ENCODE data around the gene HOXC5.
"Not testable (repeated sequence)": the region's sequence is repeated elsewhere in the genome, so short reads cannot be mapped to it uniquely, and the experiment has no call there.

HOXC5 gene

GRCh38 chr12:54038871-54039414 is 6.1 kb downstream of the HOXC5 start:
- Histone ChIP-seq H3K27me3 (ENCODE audit: control insufficient read depth, insufficient read depth, low read length) (peaks cover 39% of the 10 kb centered on the region), H3K36me3 (ENCODE audit: control insufficient read depth, insufficient read depth, low read length) (no peaks in the 10 kb centered on the region), H3K9ac (ENCODE audit: low read length) (no peak overlapping the region), H3K9me3 (ENCODE audit: control insufficient read depth, low read length) (no peaks in the 10 kb centered on the region), H3K4me1 (ENCODE audit: control insufficient read depth, insufficient read depth, low read length) (peaks cover 22% of the 10 kb centered on the region), H3K4me3 (ENCODE audit: low read length) (no peak overlapping the region)

GRCh38 chr12:54039417-54040147 is 6.7 kb downstream of the HOXC5 start:
- Histone ChIP-seq H3K9ac (ENCODE audit: low read length) (no peak overlapping the region), H3K27me3 (ENCODE audit: control insufficient read depth, insufficient read depth, low read length) (peaks cover 35% of the 10 kb centered on the region), H3K4me1 (ENCODE audit: control insufficient read depth, insufficient read depth, low read length) (peaks cover 18% of the 10 kb centered on the region), H3K9me3 (ENCODE audit: control insufficient read depth, low read length) (no peaks in the 10 kb centered on the region), H3K36me3 (ENCODE audit: control insufficient read depth, insufficient read depth, low read length) (no peaks in the 10 kb centered on the region), H3K4me3 (ENCODE audit: low read length) (no peak overlapping the region)

GRCh38 chr12:54040148-54040494 is 7.3 kb downstream of the HOXC5 start:
- Histone ChIP-seq H3K27me3 (ENCODE audit: control insufficient read depth, insufficient read depth, low read length) (peaks cover 36% of the 10 kb centered on the region), H3K4me1 (ENCODE audit: control insufficient read depth, insufficient read depth, low read length) (peaks cover 18% of the 10 kb centered on the region), H3K9ac (ENCODE audit: low read length) (no peak overlapping the region)

GRCh38 chr12:54040648-54041047 is 7.8 kb downstream of the HOXC5 start:
- Histone ChIP-seq H3K4me3 (ENCODE audit: low read length) (no peak overlapping the region), H3K4me1 (ENCODE audit: control insufficient read depth, insufficient read depth, low read length) (peaks cover 18% of the 10 kb centered on the region), H3K27me3 (ENCODE audit: control insufficient read depth, insufficient read depth, low read length) (peaks cover 40% of the 10 kb centered on the region)

More at GRCh38 chr12:54040148-54040494, 7.3 kb downstream of the HOXC5 start:
- H3K36me3 ChIP-seq (ENCODE audit: control insufficient read depth, insufficient read depth, low read length) = no peaks in the 10 kb centered on the region
- H3K9me3 ChIP-seq (ENCODE audit: control insufficient read depth, low read length) = no peaks in the 10 kb centered on the region
- H3K4me3 ChIP-seq (ENCODE audit: low read length) = no peak overlapping the region

GRCh38 chr12:54041097-54041690 is 8.3 kb downstream of the HOXC5 start:
- H3K9ac ChIP-seq (ENCODE audit: low read length) = no peak overlapping the region
- no peaks in the 10 kb centered on the region for H3K36me3 ChIP-seq (ENCODE audit: control insufficient read depth, insufficient read depth, low read length)
- no peak overlapping the region for H3K4me3 ChIP-seq (ENCODE audit: low read length)
- no peaks in the 10 kb centered on the region for H3K9me3 ChIP-seq (ENCODE audit: control insufficient read depth, low read length)
- peaks cover 41% of the 10 kb centered on the region for H3K27me3 ChIP-seq (ENCODE audit: control insufficient read depth, insufficient read depth, low read length)
- peaks cover 18% of the 10 kb centered on the region for H3K4me1 ChIP-seq (ENCODE audit: control insufficient read depth, insufficient read depth, low read length)

More at GRCh38 chr12:54040648-54041047, 7.8 kb downstream of the HOXC5 start:
- no peak overlapping the region for H3K9ac ChIP-seq (ENCODE audit: low read length)
- H3K9me3 ChIP-seq (ENCODE audit: control insufficient read depth, low read length) = no peaks in the 10 kb centered on the region
- H3K36me3 ChIP-seq (ENCODE audit: control insufficient read depth, insufficient read depth, low read length) = no peaks in the 10 kb centered on the region

GRCh38 chr12:54042033-54042432 is 9.2 kb downstream of the HOXC5 start:
- H3K9ac ChIP-seq (ENCODE audit: low read length); H3K36me3 ChIP-seq (ENCODE audit: control insufficient read depth, insufficient read depth, low read length); H3K4me3 ChIP-seq (ENCODE audit: low read length); H3K9me3 ChIP-seq (ENCODE audit: control insufficient read depth, low read length): not testable (repeated sequence)
- peaks cover 25% of the 10 kb centered on the region for H3K4me1 ChIP-seq (ENCODE audit: control insufficient read depth, insufficient read depth, low read length)
- H3K27me3 ChIP-seq (ENCODE audit: control insufficient read depth, insufficient read depth, low read length) = peaks cover 50% of the 10 kb centered on the region

GRCh38 chr12:54042970-54043853 is 10.4 kb downstream of the HOXC5 start:
- H3K9me3 ChIP-seq (ENCODE audit: control insufficient read depth, low read length) = no peaks in the 10 kb centered on the region
- H3K4me3 ChIP-seq (ENCODE audit: low read length) = no peak overlapping the region
- H3K9ac ChIP-seq (ENCODE audit: low read length) = no peak overlapping the region
- H3K27me3 ChIP-seq (ENCODE audit: control insufficient read depth, insufficient read depth, low read length) = peaks cover 62% of the 10 kb centered on the region
- H3K36me3 ChIP-seq (ENCODE audit: control insufficient read depth, insufficient read depth, low read length) = no peaks in the 10 kb centered on the region
- peaks cover 29% of the 10 kb centered on the region for H3K4me1 ChIP-seq (ENCODE audit: control insufficient read depth, insufficient read depth, low read length)

- H3K36me3 ChIP-seq (ENCODE audit: control insufficient read depth, insufficient read depth, low read length) = no peaks in the 10 kb centered on the region
- H3K4me3 ChIP-seq (ENCODE audit: low read length) = no peak overlapping the region
- H3K9ac ChIP-seq (ENCODE audit: low read length) = no peak overlapping the region
- peaks cover 63% of the 10 kb centered on the region for H3K27me3 ChIP-seq (ENCODE audit: control insufficient read depth, insufficient read depth, low read length)
- H3K9me3 ChIP-seq (ENCODE audit: control insufficient read depth, low read length) = no peaks in the 10 kb centered on the region
- peaks cover 17% of the 10 kb centered on the region for H3K4me1 ChIP-seq (ENCODE audit: control insufficient read depth, insufficient read depth, low read length)
These were observed 11.7 kb downstream of the HOXC5 start for GRCh38 chr12:54044425-54045103.

GRCh38 chr12:54045401-54045800 is 12.6 kb downstream of the HOXC5 start:
- peaks cover 11% of the 10 kb centered on the region for H3K4me1 ChIP-seq (ENCODE audit: control insufficient read depth, insufficient read depth, low read length)
- H3K9ac ChIP-seq (ENCODE audit: low read length) = no peak overlapping the region
- peaks cover 60% of the 10 kb centered on the region for H3K27me3 ChIP-seq (ENCODE audit: control insufficient read depth, insufficient read depth, low read length)
- no peaks in the 10 kb centered on the region for H3K9me3 ChIP-seq (ENCODE audit: control insufficient read depth, low read length)
- H3K36me3 ChIP-seq (ENCODE audit: control insufficient read depth, insufficient read depth, low read length) = no peaks in the 10 kb centered on the region
- no peak overlapping the region for H3K4me3 ChIP-seq (ENCODE audit: low read length)

GRCh38 chr12:54045868-54046521 is 13.1 kb downstream of the HOXC5 start:
- Histone ChIP-seq H3K9me3 (ENCODE audit: control insufficient read depth, low read length) (no peaks in the 10 kb centered on the region), H3K4me1 (ENCODE audit: control insufficient read depth, insufficient read depth, low read length) (peaks cover 11% of the 10 kb centered on the region), H3K4me3 (ENCODE audit: low read length) (no peak overlapping the region), H3K27me3 (ENCODE audit: control insufficient read depth, insufficient read depth, low read length) (peaks cover 60% of the 10 kb centered on the region), H3K9ac (ENCODE audit: low read length) (no peak overlapping the region), H3K36me3 (ENCODE audit: control insufficient read depth, insufficient read depth, low read length) (no peaks in the 10 kb centered on the region)

- Histone ChIP-seq H3K36me3 (ENCODE audit: control insufficient read depth, insufficient read depth, low read length) (no peaks in the 10 kb centered on the region), H3K9ac (ENCODE audit: low read length) (no peak overlapping the region), H3K4me1 (ENCODE audit: control insufficient read depth, insufficient read depth, low read length) (peaks cover 11% of the 10 kb centered on the region), H3K4me3 (ENCODE audit: low read length) (no peak overlapping the region), H3K27me3 (ENCODE audit: control insufficient read depth, insufficient read depth, low read length) (peaks cover 67% of the 10 kb centered on the region), H3K9me3 (ENCODE audit: control insufficient read depth, low read length) (no peaks in the 10 kb centered on the region)
These were observed 13.9 kb downstream of the HOXC5 start for GRCh38 chr12:54046809-54047159.

Data from mucosa of stomach (tissue), 1 donor.